Activated CD8-positive, alpha-beta memory T cell treated with anti-CD3 and anti-CD28 coated beads for 1 hour (primary cell): ENCODE results near the gene CPNE8.

ENCODE experiments used
- DNase-seq, 2 donors: peaks; one replicate each; pipeline ENCODE4 v3.0.0-alpha.2; 2020; ENCODE audit warnings: low read depth in 1 of 2; ENCODE audit errors: extremely low read depth in 1 of 2

CPNE8 gene

GRCh38 chr12:38898001-38898684, 7.2 kb downstream of the CPNE8 start:
- no peak for DNase-seq

DNA sequence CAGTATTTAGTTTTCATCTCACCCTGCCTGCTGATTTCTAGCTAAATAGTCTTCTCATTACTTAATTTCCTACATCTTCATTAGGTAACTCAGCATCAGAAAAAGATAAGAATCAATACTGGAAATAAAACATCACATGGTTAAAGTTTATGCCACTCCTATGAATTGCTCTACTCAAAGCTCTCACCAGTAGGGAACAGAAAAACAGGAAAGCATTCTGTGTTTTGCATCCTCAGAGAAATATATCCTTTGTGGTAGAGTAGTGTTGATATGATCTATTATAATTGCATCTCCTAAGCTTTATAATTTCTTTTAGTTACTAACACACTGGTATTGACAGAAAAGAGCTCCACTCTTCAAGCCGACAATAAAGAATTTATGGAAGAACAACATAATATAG, 9.9 kb downstream of the CPNE8 start:
- DNase-seq = no peak

DNA sequence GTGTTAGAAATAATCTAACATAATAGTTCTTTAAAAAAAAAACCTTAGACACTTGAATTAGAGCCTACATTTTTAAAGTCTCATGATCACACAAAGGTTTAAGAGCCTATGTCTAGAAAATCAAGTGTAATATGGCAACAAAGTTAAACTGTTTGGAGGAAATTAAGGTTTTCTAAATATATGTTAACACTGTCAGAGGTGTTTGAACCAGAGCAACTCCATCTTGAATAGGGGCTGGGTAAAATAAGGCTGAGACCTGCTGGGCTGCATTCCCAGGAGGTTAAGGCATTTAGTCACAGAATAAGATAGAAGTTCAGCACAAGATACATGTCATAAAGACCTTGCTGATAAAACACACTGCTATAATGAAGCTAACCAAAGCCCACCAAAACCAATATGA, 12.4 kb downstream of the CPNE8 start:
- no peak for DNase-seq

- DNase-seq = no peak
These were observed 13.2 kb downstream of the CPNE8 start for GRCh38 chr12:38892087-38892786.

GRCh38 chr12:38890102-38890855, 15.1 kb downstream of the CPNE8 start:
- DNase-seq = no peak

DNA sequence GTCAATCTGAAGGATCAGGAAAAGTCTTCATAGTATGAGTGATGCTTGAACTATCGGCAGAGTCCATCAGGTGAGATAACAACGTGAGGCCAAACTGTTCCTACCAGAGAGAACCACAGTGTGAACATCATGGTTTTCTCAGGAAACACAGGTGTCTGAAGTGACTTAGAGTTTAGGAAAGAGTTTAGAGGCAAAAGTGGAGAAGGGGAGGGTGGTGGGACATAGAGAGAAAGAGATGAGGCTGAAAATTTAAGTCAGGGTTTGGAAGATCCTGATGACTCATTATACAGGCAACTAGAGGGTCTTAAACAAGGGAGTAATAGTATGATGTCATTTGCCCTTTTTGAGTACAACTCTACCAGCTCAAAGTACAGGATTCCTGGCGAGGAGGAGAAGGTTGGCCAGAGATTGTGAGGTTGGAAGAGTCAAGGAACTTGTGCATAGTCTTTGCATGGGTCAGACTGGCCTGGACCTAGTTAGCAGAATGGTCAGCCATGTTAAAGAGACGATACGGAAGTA, 16.0 kb downstream of the CPNE8 start:
- DNase-seq = no peak

DNA sequence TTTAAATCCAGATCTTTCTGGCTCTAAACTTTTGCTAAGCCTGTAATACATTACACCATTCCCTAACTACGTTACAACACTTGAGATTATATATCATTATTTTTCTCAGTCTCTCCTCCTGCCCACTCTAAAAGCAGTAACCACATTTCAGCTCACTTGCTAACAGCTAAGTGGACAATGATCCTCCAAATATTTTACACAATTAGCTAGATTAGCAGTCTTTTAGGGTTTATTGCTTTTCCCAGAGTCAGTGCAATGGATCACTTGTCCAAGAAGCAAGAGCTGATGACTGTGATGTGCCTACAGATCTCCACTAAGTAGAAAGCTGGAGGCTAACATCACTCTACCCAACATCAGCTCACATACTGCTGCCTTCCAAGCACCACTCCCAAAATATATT, 17.6 kb downstream of the CPNE8 start:
- no peak for DNase-seq

DNA sequence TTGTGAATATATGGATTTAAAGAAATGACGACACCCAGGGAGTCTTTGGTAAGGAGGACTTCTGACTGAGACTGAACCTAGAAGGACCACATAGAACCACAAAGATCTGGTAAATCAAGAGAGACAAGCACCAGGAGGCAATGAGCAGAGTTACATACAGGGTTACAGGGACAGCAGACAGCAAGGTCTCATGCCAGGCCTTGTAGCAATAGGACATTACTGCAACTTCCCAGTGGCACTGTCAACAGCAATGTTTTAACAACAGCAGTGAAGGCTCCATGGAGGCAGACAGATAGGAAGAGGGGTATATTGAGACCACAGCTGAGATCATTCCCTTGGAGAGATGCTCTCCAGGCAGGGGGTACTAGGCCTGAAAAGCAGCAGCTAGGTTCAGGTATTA, 18.5 kb downstream of the CPNE8 start:
- DNase-seq = no peak

- DNase-seq = no peak
These were observed 19.3 kb downstream of the CPNE8 start for GRCh38 chr12:38886064-38886463.

- DNase-seq = no peak
These were observed 20.7 kb downstream of the CPNE8 start for GRCh38 chr12:38884666-38885065.

GRCh38 chr12:38883629-38884134, 21.7 kb downstream of the CPNE8 start:
- DNase-seq = no peak

DNA sequence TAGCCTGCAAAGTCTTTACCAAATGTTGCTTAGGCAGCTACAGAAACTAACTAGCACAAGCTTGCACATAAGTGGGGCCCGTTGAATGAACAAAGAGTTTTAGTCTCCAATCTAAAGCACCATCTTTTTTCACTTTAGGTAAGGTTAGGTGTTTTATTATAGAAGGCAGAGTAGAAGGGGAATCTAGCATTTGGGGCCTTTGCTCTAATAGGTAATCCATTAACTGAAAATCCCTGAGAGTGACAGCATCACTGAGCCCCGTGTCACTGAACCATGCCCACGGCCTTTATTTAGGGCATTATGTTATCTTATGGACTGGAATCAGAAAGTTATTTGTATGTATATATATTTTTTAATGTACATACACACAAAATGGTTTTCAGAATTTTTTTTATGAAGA, 25.1 kb downstream of the CPNE8 start:
- DNase-seq = no peak

DNA sequence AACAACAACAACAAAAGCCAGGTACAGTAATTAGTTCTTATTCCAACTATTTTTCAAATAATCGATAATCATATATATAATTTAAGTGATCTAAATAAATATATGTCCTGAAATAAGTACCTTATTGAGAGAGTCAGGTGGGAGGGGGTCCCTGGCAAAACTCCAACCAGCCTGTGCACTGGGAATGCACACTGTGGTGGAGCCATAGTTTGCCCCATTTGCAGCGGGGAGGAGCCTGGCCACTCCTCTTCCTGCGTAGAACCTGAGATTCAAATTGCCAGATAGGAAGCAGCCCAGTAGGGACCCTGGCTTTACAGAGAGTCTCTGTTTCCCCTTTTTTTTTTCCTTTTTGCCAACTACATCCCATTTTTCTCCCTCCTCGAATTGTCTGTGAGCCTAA, 26.4 kb downstream of the CPNE8 start:
- DNase-seq = no peak

- DNase-seq = no peak
These were observed 27.1 kb downstream of the CPNE8 start for GRCh38 chr12:38878333-38878705.

DNA sequence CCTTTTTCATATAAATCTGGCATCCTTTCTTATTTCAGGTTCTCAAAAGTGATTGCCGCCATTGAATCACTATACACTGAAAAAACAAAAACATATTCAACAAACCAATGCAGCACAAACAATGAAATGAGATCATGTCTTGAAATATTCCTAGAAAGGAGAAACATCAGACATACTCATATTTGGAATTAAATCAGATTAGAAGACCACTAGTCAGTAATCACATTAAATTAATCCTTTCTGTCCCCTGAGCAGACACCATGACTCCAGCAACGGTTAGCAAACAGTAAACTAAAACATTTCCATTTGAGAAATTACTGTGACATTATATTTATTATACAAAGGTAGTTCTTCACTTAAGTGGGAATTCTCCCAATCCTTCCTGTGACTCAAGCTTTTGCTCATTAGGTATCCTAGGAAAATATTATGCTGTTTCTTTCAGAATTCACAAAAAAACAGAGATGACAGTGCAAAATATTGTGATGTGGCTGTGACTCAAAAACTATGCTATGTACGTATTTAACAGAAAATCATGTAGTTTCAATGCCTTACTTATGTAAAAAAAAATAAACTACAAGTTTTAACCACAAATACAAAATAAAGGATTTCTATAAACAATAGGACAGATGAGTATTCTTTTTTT, 29.7 kb downstream of the CPNE8 start:
- no peak for DNase-seq

GRCh38 chr12:38872561-38872960, 32.8 kb downstream of the CPNE8 start:
- no peak for DNase-seq

- DNase-seq = no peak
These were observed 33.2 kb downstream of the CPNE8 start for GRCh38 chr12:38872156-38872555.

GRCh38 chr12:38869036-38869435, 36.4 kb downstream of the CPNE8 start:
- no peak for DNase-seq

DNA sequence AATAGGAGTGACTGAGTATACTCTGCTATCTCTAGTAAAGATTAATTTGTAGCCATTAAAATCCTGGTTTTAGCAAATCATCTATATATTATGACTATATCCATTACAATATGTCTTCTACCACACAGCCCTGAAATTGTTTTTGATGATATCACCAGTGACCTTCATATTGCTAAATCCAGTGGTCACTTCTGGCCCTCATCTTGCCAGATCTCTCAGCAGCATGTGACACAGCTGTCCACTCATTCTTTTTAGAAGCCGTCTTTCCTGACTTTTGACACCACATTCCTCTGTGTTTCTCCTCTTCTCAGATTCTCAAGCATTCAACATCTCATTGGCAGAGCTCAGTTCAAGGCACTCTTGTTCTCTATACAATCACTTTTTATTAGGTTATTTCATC, 54.9 kb downstream of the CPNE8 start:
- no peak for DNase-seq

DNA sequence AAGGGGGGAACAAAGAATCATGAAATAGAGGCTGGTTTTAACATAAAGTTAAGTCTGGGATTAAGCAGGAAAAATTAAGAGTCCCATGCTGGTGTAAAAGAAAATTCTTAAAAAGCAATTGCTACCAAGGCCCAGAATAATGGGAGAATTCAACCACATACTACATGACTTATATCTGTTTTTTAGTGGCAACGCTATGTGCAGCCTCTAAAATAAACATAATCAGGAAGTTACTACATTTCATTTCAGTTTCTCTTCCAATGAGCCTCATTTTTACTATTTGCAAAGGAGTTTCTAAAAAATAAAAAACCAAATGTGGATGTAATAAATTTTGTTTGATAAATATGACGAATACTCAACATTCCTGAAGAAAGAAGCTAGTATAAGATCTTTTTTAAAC, 58.1 kb downstream of the CPNE8 start:
- no peak for DNase-seq

DNA sequence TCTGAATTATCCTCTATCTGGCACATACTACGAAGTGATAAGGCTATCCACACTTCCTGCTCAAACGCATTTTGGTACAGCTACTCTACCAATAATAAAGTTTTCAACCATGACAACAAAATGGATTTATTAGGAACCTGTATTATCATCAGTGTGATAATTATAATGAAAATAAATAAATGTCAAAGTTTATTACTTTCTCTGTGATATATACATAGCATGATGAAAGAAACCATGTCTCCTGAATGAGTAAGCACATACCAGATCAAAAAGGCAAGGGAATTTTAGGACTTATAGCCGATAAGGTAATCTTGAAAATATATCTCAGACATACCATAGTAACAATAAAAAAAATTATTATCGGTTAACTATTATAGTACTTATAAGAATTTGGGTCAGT, 61.1 kb downstream of the CPNE8 start:
- DNase-seq = no peak
